ENCODE measurements around the gene ELF1. TPM values are rescaled to one million over a fixed set of nuclear protein-coding genes. Genes with fewer than 3 reads are reported as not detected.

ELF1 gene
- total and polyA plus RNA-seq, 2 donors (not counting 1 experiment from before 2014, with no cell fraction given) = 38.5 to 41.0 TPM

- Histone ChIP-seq H4K20me1 (ENCODE audit: control insufficient read depth, extremely low read depth, insufficient read depth, low read length) (no peaks in the 10 kb centered on the region), H3K4me3 (replicated peaks in 1 of 4; ENCODE audit: control extremely low read depth in 1 of 4, insufficient read depth in 1 of 4, low read depth in 3 of 4, low read length in 4 of 4) (no peak overlapping the region), H3K79me2 (ENCODE audit: control insufficient read depth, insufficient read depth, low read length) (peaks cover 7% of the 10 kb centered on the region)
Observed at GRCh38 chr13:41025518-41025917, 6.4 kb upstream of the ELF1 start.

GRCh38 chr13:41019578-41020347, 647 bp upstream of the ELF1 start:
- H3K9me3 ChIP-seq (ENCODE audit: control insufficient read depth, insufficient read depth, low read depth, low read length) = no peaks in the 10 kb centered on the region
- H3K4me1 ChIP-seq (ENCODE audit: control insufficient read depth, extremely low read depth, insufficient read depth, low read length) = no peaks in the 10 kb centered on the region
- no peak overlapping the region for H3K27ac ChIP-seq (ENCODE audit: insufficient read depth, low read length)
- H3K79me2 ChIP-seq (ENCODE audit: control insufficient read depth, insufficient read depth, low read length) = peaks cover 4% of the 10 kb centered on the region
- no peaks in the 10 kb centered on the region for H3K36me3 ChIP-seq (ENCODE audit: control insufficient read depth, insufficient read depth, low read length)
- no peak overlapping the region for H3K4me3 ChIP-seq (replicated peaks in 1 of 4; ENCODE audit: control extremely low read depth in 1 of 4, insufficient read depth in 1 of 4, low read depth in 3 of 4, low read length in 4 of 4)
- H4K20me1 ChIP-seq (ENCODE audit: control insufficient read depth, extremely low read depth, insufficient read depth, low read length) = no peaks in the 10 kb centered on the region
- DNase-seq (ENCODE audit: low read depth in 2 of 2) = no peak
- H2AFZ ChIP-seq (ENCODE audit: low read length) = no peak overlapping the region
- H3K4me2 ChIP-seq (ENCODE audit: extremely low read depth, insufficient read depth, low read length) = no peak overlapping the region
- no peak overlapping the region for H3K9ac ChIP-seq (ENCODE audit: insufficient read depth, low read length)
- no peaks in the 10 kb centered on the region for H3K27me3 ChIP-seq (ENCODE audit: control insufficient read depth, insufficient read depth, low read length)
- TF ChIP-seq CTCF (conservative IDR thresholded peaks at IDR 0.05 in 1 of 2, IDR thresholded peaks at IDR 0.05 in 1 of 2; ENCODE audit: low read depth in 1 of 2, low read length in 2 of 2) (no peak), EZH2 (IDR thresholded peaks at IDR 0.05; ENCODE audit: low read length, missing control alignments) (no peak)

More at GRCh38 chr13:41025518-41025917, 6.4 kb upstream of the ELF1 start:
- no peak overlapping the region for H2AFZ ChIP-seq (ENCODE audit: low read length)
- no peaks in the 10 kb centered on the region for H3K4me1 ChIP-seq (ENCODE audit: control insufficient read depth, extremely low read depth, insufficient read depth, low read length)
- no peaks in the 10 kb centered on the region for H3K9me3 ChIP-seq (ENCODE audit: control insufficient read depth, insufficient read depth, low read depth, low read length)
- no peak overlapping the region for H3K27ac ChIP-seq (ENCODE audit: insufficient read depth, low read length)
- H3K36me3 ChIP-seq (ENCODE audit: control insufficient read depth, insufficient read depth, low read length) = peaks cover 1% of the 10 kb centered on the region
- no peak for TF ChIP-seq EZH2 (IDR thresholded peaks at IDR 0.05; ENCODE audit: low read length, missing control alignments)
- TF ChIP-seq CTCF (conservative IDR thresholded peaks at IDR 0.05 in 1 of 2, IDR thresholded peaks at IDR 0.05 in 1 of 2; ENCODE audit: low read depth in 1 of 2, low read length in 2 of 2) = no peak
- no peak overlapping the region for H3K4me2 ChIP-seq (ENCODE audit: extremely low read depth, insufficient read depth, low read length)
- no peak overlapping the region for H3K9ac ChIP-seq (ENCODE audit: insufficient read depth, low read length)
- H3K27me3 ChIP-seq (ENCODE audit: control insufficient read depth, insufficient read depth, low read length) = no peaks in the 10 kb centered on the region
- no peak for DNase-seq (ENCODE audit: low read depth in 2 of 2)

- H2AFZ ChIP-seq (ENCODE audit: low read length) = no peak overlapping the region
- no peak overlapping the region for H3K27ac ChIP-seq (ENCODE audit: insufficient read depth, low read length)
- DNase-seq (ENCODE audit: low read depth in 2 of 2) = no peak
- H3K4me3 ChIP-seq (replicated peaks in 1 of 4; ENCODE audit: control extremely low read depth in 1 of 4, insufficient read depth in 1 of 4, low read depth in 3 of 4, low read length in 4 of 4) = peak overlapping the region in 1 of 4 experiments; percentile 40
- H4K20me1 ChIP-seq (ENCODE audit: control insufficient read depth, extremely low read depth, insufficient read depth, low read length) = no peaks in the 10 kb centered on the region
- no peak overlapping the region for H3K9ac ChIP-seq (ENCODE audit: insufficient read depth, low read length)
- no peaks in the 10 kb centered on the region for H3K9me3 ChIP-seq (ENCODE audit: control insufficient read depth, insufficient read depth, low read depth, low read length)
- no peaks in the 10 kb centered on the region for H3K27me3 ChIP-seq (ENCODE audit: control insufficient read depth, insufficient read depth, low read length)
- H3K79me2 ChIP-seq (ENCODE audit: control insufficient read depth, insufficient read depth, low read length) = peaks cover 4% of the 10 kb centered on the region
- TF ChIP-seq EZH2 (IDR thresholded peaks at IDR 0.05; ENCODE audit: low read length, missing control alignments) (no peak), CTCF (conservative IDR thresholded peaks at IDR 0.05 in 1 of 2, IDR thresholded peaks at IDR 0.05 in 1 of 2; ENCODE audit: low read depth in 1 of 2, low read length in 2 of 2) (no peak)
- H3K36me3 ChIP-seq (ENCODE audit: control insufficient read depth, insufficient read depth, low read length) = no peaks in the 10 kb centered on the region
- H3K4me2 ChIP-seq (ENCODE audit: extremely low read depth, insufficient read depth, low read length) = no peak overlapping the region
- no peaks in the 10 kb centered on the region for H3K4me1 ChIP-seq (ENCODE audit: control insufficient read depth, extremely low read depth, insufficient read depth, low read length)
Observed at GRCh38 chr13:41018602-41018948, 541 bp downstream of the ELF1 start.

Data from fibroblast of lung (primary cell).